Measurements from ENCODE around the gene SPATA32.

GRCh38 chr17:45298546-45299285 lies 36.8 kb upstream of the SPATA32 start:
- TF ChIP-seq EZH2 (IDR thresholded peaks at IDR 0.05; ENCODE audit: borderline replicate concordance, low read depth, low read length, severe bottlenecking) (no peak), CTCF (IDR thresholded peaks at IDR 0.05; ENCODE audit: borderline replicate concordance, extremely low read depth, low read length, poor library complexity, severe bottlenecking) (no peak)

Measured in DND-41 (cell line).